ENCODE measurements around the gene BYSL.

The BYSL gene

GRCh38 chr6:41976794-41977484 is 55.6 kb downstream of the BYSL start:
- peak; percentile 24 for DNase-seq
